Mammary microvascular endothelial cell (primary cell): ENCODE data around the gene SHLD3. TPM values are rescaled to one million over a fixed set of nuclear protein-coding genes. Genes with fewer than 3 reads are reported as not detected.

Experiments used
- total RNA-seq: library from RNA; depleted of rRNA; stranded (reverse); fragments of >200 nt; gene quantifications from 2 replicates; pipeline ENCODE4 v1.2.3, GENCODE V29; 2015

The SHLD3 gene, protein sequence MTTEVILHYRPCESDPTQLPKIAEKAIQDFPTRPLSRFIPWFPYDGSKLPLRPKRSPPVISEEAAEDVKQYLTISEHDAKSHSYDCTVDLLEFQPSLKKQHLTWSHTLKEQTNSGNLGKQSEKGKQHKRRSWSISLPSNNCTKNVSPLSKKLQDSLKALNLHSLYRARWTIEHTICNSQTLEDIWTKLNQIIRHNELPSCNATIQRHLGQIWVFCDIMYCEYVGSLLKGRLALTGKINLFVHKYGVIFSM
- 3.1 TPM in 2 replicates for total RNA-seq

DNA sequence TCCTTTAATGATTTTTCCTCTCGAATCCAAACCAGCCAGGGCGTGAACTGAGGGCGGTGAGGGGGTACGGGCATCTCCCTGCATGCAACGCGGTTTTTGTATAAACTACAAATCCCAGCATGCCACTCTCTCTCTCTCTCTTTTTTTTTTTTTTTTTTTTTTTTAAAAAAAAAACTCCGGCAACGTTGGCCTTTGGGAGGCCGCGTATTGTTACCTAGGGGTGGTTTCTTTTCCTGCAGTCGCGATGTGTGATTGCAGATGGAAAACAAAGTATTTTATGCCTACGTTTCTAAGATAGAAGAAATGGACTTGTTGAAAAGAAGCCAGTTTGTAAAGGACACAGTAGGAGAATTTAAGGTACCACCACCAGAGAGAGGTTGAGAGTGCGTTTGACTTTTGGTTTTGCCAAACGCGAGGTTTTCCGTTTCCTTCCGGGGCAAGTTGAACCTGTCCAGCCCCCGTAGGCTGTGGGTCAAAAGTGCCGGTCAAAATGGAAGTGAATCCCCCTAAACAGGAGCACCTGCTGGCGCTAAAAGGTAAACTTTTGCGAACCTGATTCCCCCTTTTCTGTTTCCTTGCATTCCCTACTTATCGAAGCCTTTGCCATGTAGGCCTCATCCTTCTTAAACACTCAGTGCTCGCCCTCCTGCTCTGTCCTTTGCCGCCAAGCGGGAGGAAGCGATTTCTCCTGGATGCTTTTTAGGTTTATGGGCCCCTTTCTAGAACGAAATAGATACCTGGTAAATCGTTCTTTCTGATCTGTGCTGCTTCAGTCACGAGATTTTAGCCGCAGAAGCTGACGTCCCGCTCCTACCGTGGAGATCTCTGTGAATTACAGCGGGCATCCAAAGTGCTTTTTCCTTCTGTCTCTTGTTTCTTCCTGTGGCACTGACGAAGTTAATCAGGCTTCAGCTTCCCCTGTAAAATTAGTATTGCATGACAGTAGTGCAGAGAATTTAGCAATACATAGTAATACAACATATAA is at the start of gene SHLD3, which contains the start of gene TRAPPC13:
TSS of gene SHLD3 (plus strand) at position 457 of the 985 bp plus-strand sequence. CDS start 4,561 bp downstream, outside the sequence.
TSS of gene TRAPPC13 (plus strand) at position 457 of the 985 bp plus-strand sequence. CDS start at position 491, 34 bp downstream.

DNA sequence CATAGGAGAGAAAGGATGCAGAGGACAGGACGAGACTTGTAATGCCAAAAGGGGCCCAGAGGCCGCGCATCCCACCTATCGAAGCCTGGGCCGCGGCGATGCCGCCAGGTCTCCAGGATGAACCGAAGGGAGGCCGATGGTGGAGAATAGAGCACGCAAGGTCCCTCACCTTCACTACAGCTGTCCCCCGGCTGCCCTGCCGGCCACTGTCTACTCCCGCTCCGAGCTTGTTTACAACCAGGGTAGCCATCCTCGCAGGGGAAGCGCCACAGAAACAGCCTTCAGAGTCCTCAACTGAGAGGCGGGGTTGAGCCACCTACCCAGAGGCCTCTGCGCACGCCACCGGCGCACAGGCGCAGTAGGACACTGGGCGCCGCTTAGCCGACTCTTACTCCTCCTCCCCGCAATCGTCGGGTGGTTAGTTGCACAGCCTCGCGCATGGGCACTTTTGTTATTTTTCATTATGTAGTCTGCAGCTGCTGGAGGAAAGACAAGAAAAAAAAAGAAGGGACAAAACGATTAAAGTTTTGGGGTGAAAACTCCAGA is 729 bp upstream of the SHLD3 start, which contains the start of gene TRIM23:
TSS of gene TRIM23 (minus strand) at position 309 of the 546 bp plus-strand sequence. CDS start at position 250, 59 bp downstream.

Other genes starting within 250 kb of the SHLD3 start
- 20.1 and 20.6 TPM in 2 replicates for gene ADAMTS6, start 143.1 kb upstream of the SHLD3 start, total RNA-seq
- gene CENPK, start 61.9 kb upstream of the SHLD3 start, total RNA-seq: 21.1 and 31.0 TPM in 2 replicates
- gene PPWD1, start 61.7 kb upstream of the SHLD3 start, total RNA-seq: 19.0 and 20.0 TPM in 2 replicates
- gene TRIM23, start 694 bp upstream of the SHLD3 start, total RNA-seq: 5.3 and 6.3 TPM in 2 replicates
- 15.2 and 15.7 TPM in 2 replicates for gene TRAPPC13, start within 50 bp of the SHLD3 start, total RNA-seq
- 12.8 and 17.1 TPM in 2 replicates for gene SGTB, start 97.1 kb downstream of the SHLD3 start, total RNA-seq
- gene NLN, start 97.2 kb downstream of the SHLD3 start, total RNA-seq: 33.6 and 40.0 TPM in 2 replicates